Measurements from ENCODE around the gene BEND7. TPM values are rescaled to one million over a fixed set of nuclear protein-coding genes. Genes with fewer than 3 reads are reported as not detected.
"Not testable (repeated sequence)": the region's sequence is repeated elsewhere in the genome, so short reads cannot be mapped to it uniquely, and the experiment has no call there.

BEND7 gene
- total RNA-seq, 2 donors from 2014 or later = 0.99 TPM; not detected in 1

GRCh38 chr10:13417459-13418126 lies 111.2 kb downstream of the BEND7 start:
- peaks cover 12% of the 10 kb centered on the region for H3K27me3 Mint-ChIP-seq (ENCODE audit: low read depth)
- H3K27ac Mint-ChIP-seq = no peak overlapping the region
- peaks cover 3 to 8% of the 10 kb centered on the region in 2 donors for H3K9me3 Mint-ChIP-seq
- H3K36me3 Mint-ChIP-seq (ENCODE audit: insufficient read depth in 2 of 2) = peaks cover 2 to 3% of the 10 kb centered on the region in 2 donors
- H3K4me3 Mint-ChIP-seq = no peak overlapping the region
- DNase-seq (no peak), ATAC-seq (replicated peaks in 1 of 2) (no peak)
- no peaks in the 10 kb centered on the region for H3K4me1 Mint-ChIP-seq (ENCODE audit: low read depth)

DNA sequence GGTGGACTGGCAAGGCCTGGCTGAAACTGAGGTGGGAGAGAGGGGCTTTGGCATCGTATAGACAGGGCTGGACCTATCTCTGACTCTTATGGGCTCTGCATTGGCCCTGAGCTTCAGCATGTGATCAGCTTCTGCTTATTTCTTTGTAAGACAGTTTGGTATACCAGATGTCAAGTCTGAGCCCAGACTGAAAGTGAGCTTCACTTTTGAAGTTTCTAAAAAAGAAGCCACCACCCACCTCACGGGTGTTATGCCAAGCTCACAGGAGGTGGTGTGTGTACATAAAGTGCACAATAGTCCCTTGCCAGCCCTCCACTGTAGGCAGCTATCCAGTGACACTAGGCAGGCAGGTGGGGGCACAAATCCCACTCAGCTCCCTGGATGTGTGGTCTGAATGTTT lies 112.1 kb downstream of the BEND7 start:
- H3K36me3 Mint-ChIP-seq (ENCODE audit: insufficient read depth in 2 of 2) = peaks cover 2 to 3% of the 10 kb centered on the region in 2 donors
- peaks cover 3 to 8% of the 10 kb centered on the region in 2 donors for H3K9me3 Mint-ChIP-seq
- no peak for DNase-seq
- no peak overlapping the region for H3K27ac Mint-ChIP-seq
- no peak for ATAC-seq (replicated peaks in 1 of 2)
- H3K4me3 Mint-ChIP-seq = no peak overlapping the region
- H3K27me3 Mint-ChIP-seq (ENCODE audit: low read depth) = peaks cover 12% of the 10 kb centered on the region
- no peaks in the 10 kb centered on the region for H3K4me1 Mint-ChIP-seq (ENCODE audit: low read depth)

DNA sequence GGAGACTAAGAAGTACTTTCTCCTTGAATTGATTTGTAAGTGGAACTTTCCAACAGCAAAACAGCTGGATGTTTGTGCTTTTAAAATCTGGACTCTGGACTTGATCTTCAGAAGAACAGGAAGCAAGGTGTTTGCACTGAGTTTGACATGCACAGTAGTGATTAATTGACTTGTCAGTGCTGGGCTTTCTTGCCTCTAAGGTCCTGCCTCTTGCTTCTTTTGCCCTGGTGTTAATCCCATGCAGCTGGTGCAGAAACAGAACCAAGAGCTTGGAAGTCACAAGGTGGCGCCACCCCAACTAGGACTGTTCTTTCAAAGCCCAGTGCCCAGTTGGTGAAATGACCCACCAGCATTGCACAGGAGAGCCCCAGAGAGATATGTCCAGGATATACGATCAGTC lies 114.0 kb downstream of the BEND7 start:
- H3K4me1 Mint-ChIP-seq (ENCODE audit: low read depth) = no peaks in the 10 kb centered on the region
- peaks cover 3 to 8% of the 10 kb centered on the region in 2 donors for H3K9me3 Mint-ChIP-seq
- H3K27me3 Mint-ChIP-seq (ENCODE audit: low read depth) = peaks cover 12% of the 10 kb centered on the region
- H3K36me3 Mint-ChIP-seq (ENCODE audit: insufficient read depth in 2 of 2) = peaks cover 2 to 3% of the 10 kb centered on the region in 2 donors
- H3K4me3 Mint-ChIP-seq = no peak overlapping the region
- H3K27ac Mint-ChIP-seq = no peak overlapping the region
- ATAC-seq (replicated peaks in 1 of 2) (no peak), DNase-seq (no peak)

DNA sequence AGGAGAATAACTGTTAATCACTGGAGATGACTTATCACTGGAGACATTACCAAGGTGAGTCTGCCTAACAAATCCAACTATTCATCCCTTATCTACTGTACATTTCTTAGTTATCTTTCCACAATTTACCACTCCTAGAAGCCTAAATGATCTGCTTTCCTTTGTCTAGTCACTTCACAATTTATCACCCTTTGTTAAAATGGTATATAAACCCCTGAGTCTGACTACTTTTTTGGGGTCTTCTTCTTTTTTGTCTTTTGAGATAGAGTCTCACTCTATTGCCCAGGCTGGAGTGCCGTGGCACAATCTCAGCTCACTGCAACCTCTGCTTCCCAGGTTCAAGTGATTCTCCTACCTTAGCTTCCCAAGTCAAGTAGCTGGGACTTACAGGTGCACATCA lies 114.7 kb downstream of the BEND7 start:
- DNase-seq = no peak
- no peak for ATAC-seq (replicated peaks in 1 of 2)
- Mint-ChIP-seq H3K36me3 (ENCODE audit: insufficient read depth in 2 of 2) (peaks cover 2 to 3% of the 10 kb centered on the region in 2 donors), H3K27ac (no peak overlapping the region), H3K9me3 (peaks cover 3 to 8% of the 10 kb centered on the region in 2 donors), H3K4me3 (no peak overlapping the region), H3K27me3 (ENCODE audit: low read depth) (peaks cover 12% of the 10 kb centered on the region), H3K4me1 (ENCODE audit: low read depth) (no peaks in the 10 kb centered on the region)

DNA sequence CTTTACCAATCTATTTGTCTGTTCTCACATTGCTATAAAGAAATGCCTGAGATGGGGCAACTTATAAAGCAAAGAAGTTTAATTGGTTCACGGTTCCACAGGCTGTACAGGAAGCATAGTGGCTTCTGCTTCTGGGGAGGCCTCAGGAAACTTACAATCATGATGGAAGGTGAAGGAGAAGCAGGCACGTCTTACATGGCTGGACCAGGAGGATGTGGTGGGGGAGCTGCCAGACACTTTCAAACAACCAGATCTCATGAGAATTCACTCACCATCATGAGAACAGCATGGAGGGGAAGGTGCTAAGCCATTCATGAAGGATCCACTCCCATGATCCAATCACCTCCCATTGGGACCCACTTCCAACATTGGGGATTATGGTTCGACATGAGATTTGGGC lies 115.9 kb downstream of the BEND7 start:
- no peak overlapping the region for H3K27ac Mint-ChIP-seq
- no peak for ATAC-seq (replicated peaks in 1 of 2)

DNA sequence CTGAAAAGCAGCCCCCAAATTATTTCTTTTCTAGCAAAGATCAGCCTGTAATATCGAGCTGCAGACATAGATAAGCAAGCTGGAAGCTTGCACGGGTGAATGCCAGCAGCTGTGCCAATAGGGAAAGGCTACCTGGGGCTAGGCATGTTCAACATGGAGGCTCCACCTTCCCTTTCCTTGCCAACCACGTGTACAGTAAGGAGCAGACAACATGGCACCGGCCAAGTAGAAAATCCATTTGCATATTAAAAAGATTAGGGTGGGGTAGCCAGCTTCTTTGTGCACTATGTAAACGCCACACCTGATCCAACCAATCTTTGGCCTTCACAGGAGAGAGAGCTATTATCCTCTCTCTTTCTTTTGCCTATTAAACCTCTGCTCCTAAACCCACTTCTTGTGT lies 124.0 kb downstream of the BEND7 start:
- ATAC-seq (replicated peaks in 1 of 2) = no peak
- H3K27me3 Mint-ChIP-seq (ENCODE audit: low read depth) = peaks cover 18% of the 10 kb centered on the region
- H3K9me3 Mint-ChIP-seq = no peaks in the 10 kb centered on the region
- no peak overlapping the region for H3K4me3 Mint-ChIP-seq
- no peaks in the 10 kb centered on the region for H3K4me1 Mint-ChIP-seq (ENCODE audit: low read depth)
- no peak overlapping the region for H3K27ac Mint-ChIP-seq
- no peak for DNase-seq
- no peaks in the 10 kb centered on the region for H3K36me3 Mint-ChIP-seq (ENCODE audit: insufficient read depth in 2 of 2)

More for the DNA sequence above, 115.9 kb downstream of the BEND7 start:
- DNase-seq = no peak
- H3K4me3 Mint-ChIP-seq = no peak overlapping the region
- peaks cover 19% of the 10 kb centered on the region for H3K27me3 Mint-ChIP-seq (ENCODE audit: low read depth)
- peaks cover 3 to 8% of the 10 kb centered on the region in 2 donors for H3K9me3 Mint-ChIP-seq
- peaks cover 2 to 3% of the 10 kb centered on the region in 2 donors for H3K36me3 Mint-ChIP-seq (ENCODE audit: insufficient read depth in 2 of 2)
- H3K4me1 Mint-ChIP-seq (ENCODE audit: low read depth) = no peaks in the 10 kb centered on the region

- H3K27ac Mint-ChIP-seq = no peak overlapping the region
- no peak for DNase-seq
- no peaks in the 10 kb centered on the region for H3K9me3 Mint-ChIP-seq
- no peaks in the 10 kb centered on the region for H3K36me3 Mint-ChIP-seq (ENCODE audit: insufficient read depth in 2 of 2)
- H3K27me3 Mint-ChIP-seq (ENCODE audit: low read depth) = peaks cover 20% of the 10 kb centered on the region
- no peak for ATAC-seq (replicated peaks in 1 of 2)
- no peaks in the 10 kb centered on the region for H3K4me1 Mint-ChIP-seq (ENCODE audit: low read depth)
- no peak overlapping the region for H3K4me3 Mint-ChIP-seq
Observed at GRCh38 chr10:13404305-13404759, 124.5 kb downstream of the BEND7 start.

DNA sequence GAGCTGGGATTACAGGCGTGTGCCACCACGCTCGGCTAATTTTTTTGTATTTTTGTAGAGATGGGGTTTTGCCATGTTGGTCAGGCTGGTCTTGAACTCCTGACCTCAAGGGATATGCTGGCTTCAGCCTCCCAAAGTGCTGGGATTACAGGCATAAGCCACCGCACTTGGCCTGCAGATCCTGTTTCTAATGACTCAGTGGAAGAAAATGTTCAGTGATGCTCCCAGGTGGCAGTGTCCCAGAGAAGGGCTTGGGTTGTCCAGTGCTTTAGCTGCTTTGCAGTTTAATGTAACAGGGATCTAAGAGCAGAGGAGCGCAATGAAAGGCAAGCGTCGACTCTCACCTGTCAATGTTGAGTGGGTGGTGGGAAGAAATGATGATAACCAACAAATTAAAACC lies 125.4 kb downstream of the BEND7 start:
- peaks cover 16% of the 10 kb centered on the region for H3K27me3 Mint-ChIP-seq (ENCODE audit: low read depth)
- H3K9me3 Mint-ChIP-seq; H3K36me3 Mint-ChIP-seq (ENCODE audit: insufficient read depth in 2 of 2); DNase-seq; H3K27ac Mint-ChIP-seq; H3K4me3 Mint-ChIP-seq; H3K4me1 Mint-ChIP-seq (ENCODE audit: low read depth); ATAC-seq (replicated peaks in 1 of 2): not testable (repeated sequence)

GRCh38 chr10:13402021-13402420 lies 126.8 kb downstream of the BEND7 start:
- H3K27ac Mint-ChIP-seq = no peak overlapping the region

GRCh38 chr10:13401142-13401541 lies 127.7 kb downstream of the BEND7 start:
- H3K4me1 Mint-ChIP-seq (ENCODE audit: low read depth) = no peaks in the 10 kb centered on the region
- no peak overlapping the region for H3K4me3 Mint-ChIP-seq
- H3K36me3 Mint-ChIP-seq (ENCODE audit: insufficient read depth in 2 of 2) = no peaks in the 10 kb centered on the region
- no peaks in the 10 kb centered on the region for H3K9me3 Mint-ChIP-seq
- no peak overlapping the region for H3K27ac Mint-ChIP-seq
- DNase-seq (no peak), ATAC-seq (replicated peaks in 1 of 2) (no peak)
- peaks cover 14% of the 10 kb centered on the region for H3K27me3 Mint-ChIP-seq (ENCODE audit: low read depth)

More at GRCh38 chr10:13402021-13402420, 126.8 kb downstream of the BEND7 start:
- Mint-ChIP-seq H3K9me3 (no peaks in the 10 kb centered on the region), H3K4me1 (ENCODE audit: low read depth) (no peaks in the 10 kb centered on the region), H3K27me3 (ENCODE audit: low read depth) (peaks cover 14% of the 10 kb centered on the region), H3K36me3 (ENCODE audit: insufficient read depth in 2 of 2) (no peaks in the 10 kb centered on the region), H3K4me3 (no peak overlapping the region)
- no peak for ATAC-seq (replicated peaks in 1 of 2)
- DNase-seq = no peak

- H3K9me3 Mint-ChIP-seq = no peaks in the 10 kb centered on the region
- no peaks in the 10 kb centered on the region for H3K36me3 Mint-ChIP-seq (ENCODE audit: insufficient read depth in 2 of 2)
- ATAC-seq (replicated peaks in 1 of 2) (no peak), DNase-seq (no peak)
- H3K4me1 Mint-ChIP-seq (ENCODE audit: low read depth) = no peaks in the 10 kb centered on the region
- H3K4me3 Mint-ChIP-seq = no peak overlapping the region
- peaks cover 14% of the 10 kb centered on the region for H3K27me3 Mint-ChIP-seq (ENCODE audit: low read depth)
- H3K27ac Mint-ChIP-seq = no peak overlapping the region
Observed at GRCh38 chr10:13400196-13400965, 128.4 kb downstream of the BEND7 start.

GRCh38 chr10:13399752-13400151 lies 129.1 kb downstream of the BEND7 start:
- H3K9me3 Mint-ChIP-seq = no peaks in the 10 kb centered on the region
- DNase-seq (no peak), ATAC-seq (replicated peaks in 1 of 2) (no peak)
- no peaks in the 10 kb centered on the region for H3K4me1 Mint-ChIP-seq (ENCODE audit: low read depth)
- H3K4me3 Mint-ChIP-seq = no peak overlapping the region
- H3K27ac Mint-ChIP-seq = no peak overlapping the region
- H3K36me3 Mint-ChIP-seq (ENCODE audit: insufficient read depth in 2 of 2) = no peaks in the 10 kb centered on the region
- peaks cover 14% of the 10 kb centered on the region for H3K27me3 Mint-ChIP-seq (ENCODE audit: low read depth)

DNA sequence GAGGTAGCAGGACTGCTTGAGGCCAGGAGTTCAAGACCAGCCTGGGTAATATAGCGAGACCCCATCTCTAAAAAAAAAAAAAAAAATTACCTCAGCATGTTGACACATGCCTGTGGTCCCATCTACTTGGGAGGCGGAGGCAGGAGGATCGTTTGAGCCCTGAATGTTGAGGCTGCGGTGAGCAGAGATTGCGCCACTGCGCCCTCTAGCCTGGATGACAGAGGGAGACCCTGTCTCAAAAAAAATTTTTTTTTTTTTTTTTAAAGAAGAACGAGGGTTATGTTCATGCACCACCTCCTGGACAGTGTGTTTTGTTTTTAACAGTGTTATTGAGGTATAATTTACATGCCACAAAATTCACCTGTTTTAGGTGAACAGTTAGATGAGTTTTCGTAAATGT lies 129.6 kb downstream of the BEND7 start:
- DNase-seq (no peak), ATAC-seq (replicated peaks in 1 of 2) (no peak)
- Mint-ChIP-seq H3K36me3 (ENCODE audit: insufficient read depth in 2 of 2) (no peaks in the 10 kb centered on the region), H3K27me3 (ENCODE audit: low read depth) (peaks cover 13% of the 10 kb centered on the region), H3K4me1 (ENCODE audit: low read depth) (no peaks in the 10 kb centered on the region), H3K27ac (no peak overlapping the region), H3K9me3 (no peaks in the 10 kb centered on the region), H3K4me3 (no peak overlapping the region)

Measured in activated T-cell treated with anti-CD3 and anti-CD28 coated beads, Interleukin-2, amount 50 U/mL, for 72 hours (primary cell).